ENCODE data around the gene PHAX. TPM values are rescaled to one million over a fixed set of nuclear protein-coding genes. Genes with fewer than 3 reads are reported as not detected.
A peak's percentile ranks its signal among the peaks of the same experiment; 100 is the strongest.

PHAX gene
- total RNA-seq, 4 donors from 2014 or later = 37.8 to 49.0 (median 42.9) TPM

DNA sequence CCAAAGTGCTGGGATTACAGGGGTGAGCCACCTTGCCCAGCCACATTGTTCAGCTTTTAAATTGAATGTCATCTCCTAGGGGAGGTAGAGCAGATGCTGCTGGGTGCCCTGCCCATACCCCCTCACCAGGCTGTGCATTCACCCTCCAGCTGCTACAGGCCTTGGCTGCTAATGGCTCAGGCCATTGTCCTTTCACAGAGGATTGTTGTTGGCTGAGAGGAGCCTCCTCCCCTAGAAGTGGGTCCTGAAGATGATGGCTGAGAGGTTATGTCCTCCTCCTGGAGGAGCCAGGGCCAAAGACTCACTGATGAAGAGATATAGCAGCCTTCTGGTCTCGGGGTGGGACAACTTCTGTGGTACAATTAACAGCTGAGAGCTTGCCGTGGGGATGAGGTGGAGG lies 74.6 kb downstream of the PHAX start:
- H3K27ac ChIP-seq (replicated peaks in 1 of 4) = no peak overlapping the region
- no peak for TF ChIP-seq POLR2AphosphoS5 (IDR thresholded peaks at IDR 0.05)
- intact Hi-C loops (cut with DNase I) = no loop called here
- no peaks in the 10 kb centered on the region for H3K36me3 ChIP-seq
- DNase-seq (ENCODE audit: extremely low spot score) = no peak
- no peaks in the 10 kb centered on the region for H3K9me3 ChIP-seq
- no peaks in the 10 kb centered on the region for H3K4me1 ChIP-seq
- H3K4me3 ChIP-seq = no peak overlapping the region
- WGBS = 95% methylated on average over 2 of the region's 2 CpGs
- no peaks in the 10 kb centered on the region for H3K27me3 ChIP-seq

DNA sequence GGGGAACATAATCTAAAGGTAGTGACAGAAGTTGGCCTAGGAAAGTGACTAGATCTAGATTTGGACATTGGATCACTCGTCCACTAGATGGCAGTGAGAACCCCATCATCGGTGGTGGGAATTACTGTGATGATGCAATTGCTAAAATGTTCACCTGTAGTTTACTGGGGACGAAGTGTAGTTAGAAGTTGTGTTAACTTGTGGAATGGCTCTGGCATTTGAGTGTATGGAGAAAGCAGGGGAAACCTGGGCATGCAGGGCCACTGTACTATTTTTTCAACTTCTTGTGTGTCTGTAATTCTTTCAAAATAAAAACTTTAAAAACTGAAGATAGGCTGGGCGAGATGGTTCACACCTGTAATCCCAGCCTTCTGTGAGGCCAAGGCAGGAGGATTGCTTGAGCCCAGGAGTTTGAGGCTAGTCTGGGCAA lies 75.5 kb downstream of the PHAX start:
- Histone ChIP-seq H3K27me3 (no peaks in the 10 kb centered on the region), H3K27ac (replicated peaks in 1 of 4) (no peak overlapping the region), H3K36me3 (no peaks in the 10 kb centered on the region), H3K9me3 (no peaks in the 10 kb centered on the region), H3K4me3 (no peak overlapping the region), H3K4me1 (no peaks in the 10 kb centered on the region)
- intact Hi-C loops (cut with DNase I) = loop anchor here (1.0 kb wide), 1 partner anchor 104 kb away; no protein-coding TSS in a partner anchor
- WGBS = 24% methylated on average over 4 of the region's 4 CpGs
- DNase-seq (ENCODE audit: extremely low spot score) = no peak
- TF ChIP-seq CTCF (IDR thresholded peaks at IDR 0.05) (peak; percentile 74 to 85 (median 74)), POLR2AphosphoS5 (IDR thresholded peaks at IDR 0.05) (no peak), EP300 (IDR thresholded peaks at IDR 0.05) (no peak)

Small RNA genes within 50 kb of the gene (small RNA-seq; reads per million reads assigned to genes)
- gene BOLA3P3 = 0 reads per million in 3 donors
- 0 reads per million in 3 donors for gene RNU6-290P

Other genes with a start within 250 kb of the PHAX start
- 10 to 100 TPM; 37.9 to 76.5 (median 49.4) TPM for gene GRAMD2B, start 177.5 kb upstream of the PHAX start, total RNA-seq
- 10 to 100 TPM; 14.9 to 17.7 (median 15.5) TPM for gene ALDH7A1, start 5.7 kb upstream of the PHAX start, total RNA-seq
- 10 to 100 TPM in 1 of 4 donors, 1 to 10 TPM in 3; 1.4 to 17.7 (median 2.4) TPM for gene LMNB1, start 176.2 kb downstream of the PHAX start, total RNA-seq